ENCODE data around the gene FAM171A2. TPM values are rescaled to one million over a fixed set of nuclear protein-coding genes. Genes with fewer than 3 reads are reported as not detected.

The FAM171A2 gene
- total RNA-seq, 4 donors from 2014 or later = 0.42 to 2.0 (median 1.2) TPM

DNA sequence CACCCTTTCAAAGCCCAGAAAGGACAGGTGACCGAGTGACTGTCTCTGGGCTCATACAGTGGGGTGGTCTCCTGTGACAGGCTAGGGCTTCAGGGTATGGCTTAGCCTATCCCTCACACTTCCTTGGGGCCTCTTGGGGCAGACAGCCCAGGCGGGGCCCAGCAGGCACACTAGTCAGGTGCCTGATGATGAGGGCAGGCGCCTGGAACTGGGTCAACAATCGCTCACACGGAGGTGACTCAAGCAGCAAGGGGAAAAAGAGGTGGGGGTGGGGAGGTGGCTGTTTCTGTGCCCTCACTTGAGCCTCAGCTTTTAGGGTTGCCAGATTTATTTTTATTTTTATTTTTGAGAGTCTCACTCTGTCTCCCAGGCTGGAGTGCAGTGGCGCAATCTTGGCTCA, 25.0 kb downstream of the FAM171A2 start:
- 50% methylated on average over 6 of the region's 6 CpGs for WGBS
- Histone ChIP-seq H3K4me3 (no peak overlapping the region), H3K4me1 (no peaks in the 10 kb centered on the region), H3K27ac (replicated peaks in 1 of 4) (no peak overlapping the region), H3K27me3 (peaks cover 0 to 23% (median 0%) of the 10 kb centered on the region in 4 donors), H3K9me3 (no peaks in the 10 kb centered on the region), H3K36me3 (no peaks in the 10 kb centered on the region)
- intact Hi-C loops (cut with DNase I) = no loop called here
- TF ChIP-seq POLR2A (IDR thresholded peaks at IDR 0.05; ENCODE audit: low read depth) = no peak
- TF ChIP-seq POLR2AphosphoS5 (IDR thresholded peaks at IDR 0.05) = no peak
- no peak for TF ChIP-seq EP300 (IDR thresholded peaks at IDR 0.05)
- TF ChIP-seq, protein P1, sequence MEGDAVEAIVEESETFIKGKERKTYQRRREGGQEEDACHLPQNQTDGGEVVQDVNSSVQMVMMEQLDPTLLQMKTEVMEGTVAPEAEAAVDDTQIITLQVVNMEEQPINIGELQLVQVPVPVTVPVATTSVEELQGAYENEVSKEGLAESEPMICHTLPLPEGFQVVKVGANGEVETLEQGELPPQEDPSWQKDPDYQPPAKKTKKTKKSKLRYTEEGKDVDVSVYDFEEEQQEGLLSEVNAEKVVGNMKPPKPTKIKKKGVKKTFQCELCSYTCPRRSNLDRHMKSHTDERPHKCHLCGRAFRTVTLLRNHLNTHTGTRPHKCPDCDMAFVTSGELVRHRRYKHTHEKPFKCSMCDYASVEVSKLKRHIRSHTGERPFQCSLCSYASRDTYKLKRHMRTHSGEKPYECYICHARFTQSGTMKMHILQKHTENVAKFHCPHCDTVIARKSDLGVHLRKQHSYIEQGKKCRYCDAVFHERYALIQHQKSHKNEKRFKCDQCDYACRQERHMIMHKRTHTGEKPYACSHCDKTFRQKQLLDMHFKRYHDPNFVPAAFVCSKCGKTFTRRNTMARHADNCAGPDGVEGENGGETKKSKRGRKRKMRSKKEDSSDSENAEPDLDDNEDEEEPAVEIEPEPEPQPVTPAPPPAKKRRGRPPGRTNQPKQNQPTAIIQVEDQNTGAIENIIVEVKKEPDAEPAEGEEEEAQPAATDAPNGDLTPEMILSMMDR (IDR thresholded peaks at IDR 0.05) = no peak
- DNase-seq (ENCODE audit: extremely low spot score) = no peak

DNA sequence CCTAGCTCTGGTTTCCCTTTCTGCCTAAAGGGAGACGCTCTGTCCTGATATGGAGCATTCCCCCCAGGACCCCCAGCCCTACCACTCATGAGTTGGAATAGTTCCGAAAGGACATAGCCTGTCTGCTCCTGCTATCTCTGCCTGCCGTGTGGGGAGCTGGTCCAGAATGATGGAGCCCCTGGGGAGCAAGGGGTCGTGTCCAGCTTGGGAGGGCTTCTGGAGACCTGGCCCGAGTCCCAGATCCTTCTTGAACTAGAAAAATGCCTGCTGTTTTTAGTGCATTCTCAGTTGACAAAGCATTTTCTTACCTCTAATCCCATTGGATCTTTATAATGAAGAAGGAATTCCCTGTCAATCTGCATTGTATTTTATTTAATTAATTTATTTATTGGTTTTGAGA, 27.7 kb downstream of the FAM171A2 start:
- H3K4me3 ChIP-seq = no peak overlapping the region
- intact Hi-C loops (cut with DNase I) = no loop called here
- 47% methylated on average over 5 of the region's 5 CpGs for WGBS
- H3K27me3 ChIP-seq = peaks cover 0 to 23% (median 0%) of the 10 kb centered on the region in 4 donors
- no peaks in the 10 kb centered on the region for H3K9me3 ChIP-seq
- H3K4me1 ChIP-seq = peaks cover 0 to 7% (median 3%) of the 10 kb centered on the region in 4 donors
- no peaks in the 10 kb centered on the region for H3K36me3 ChIP-seq
- no peak overlapping the region for H3K27ac ChIP-seq (replicated peaks in 1 of 4)
- DNase-seq (ENCODE audit: extremely low spot score) = no peak
- no peak for TF ChIP-seq POLR2AphosphoS5 (IDR thresholded peaks at IDR 0.05)
- TF ChIP-seq EP300 (IDR thresholded peaks at IDR 0.05) = no peak
- no peak for TF ChIP-seq POLR2A (IDR thresholded peaks at IDR 0.05; ENCODE audit: low read depth)
- TF ChIP-seq, protein P1 (IDR thresholded peaks at IDR 0.05) = no peak

DNA sequence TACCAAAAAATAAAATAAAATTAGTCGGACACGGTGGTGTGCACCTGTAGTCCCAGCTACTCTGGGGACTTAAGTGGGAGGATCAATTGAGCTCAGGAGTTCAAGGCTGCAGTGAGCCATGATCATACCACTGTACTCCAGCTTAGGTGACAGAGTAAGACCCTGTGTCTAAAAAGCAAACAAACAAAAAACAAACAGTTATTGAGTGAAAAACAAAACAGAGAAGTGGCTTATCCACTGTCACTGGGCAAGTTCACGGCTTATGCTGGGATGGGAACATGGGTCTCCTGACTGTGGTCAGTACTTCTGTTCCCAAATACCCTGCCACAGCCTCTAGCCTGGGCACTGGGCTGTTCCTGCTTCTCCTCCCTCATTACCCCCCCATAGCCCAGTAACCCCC, 28.1 kb downstream of the FAM171A2 start:
- Histone ChIP-seq H3K27me3 (peaks cover 0 to 23% (median 0%) of the 10 kb centered on the region in 4 donors), H3K36me3 (no peaks in the 10 kb centered on the region), H3K4me3 (no peak overlapping the region), H3K9me3 (no peaks in the 10 kb centered on the region), H3K27ac (replicated peaks in 1 of 4) (no peak overlapping the region), H3K4me1 (peaks cover 0 to 7% (median 5%) of the 10 kb centered on the region in 4 donors)
- WGBS = 73% methylated on average over 3 of the region's 3 CpGs
- no peak for DNase-seq (ENCODE audit: extremely low spot score)
- intact Hi-C loops (cut with DNase I) = no loop called here
- TF ChIP-seq POLR2AphosphoS5 (IDR thresholded peaks at IDR 0.05) (no peak), EP300 (IDR thresholded peaks at IDR 0.05) (no peak), POLR2A (IDR thresholded peaks at IDR 0.05; ENCODE audit: low read depth) (no peak)
- TF ChIP-seq, protein P1 (IDR thresholded peaks at IDR 0.05) = no peak

DNA sequence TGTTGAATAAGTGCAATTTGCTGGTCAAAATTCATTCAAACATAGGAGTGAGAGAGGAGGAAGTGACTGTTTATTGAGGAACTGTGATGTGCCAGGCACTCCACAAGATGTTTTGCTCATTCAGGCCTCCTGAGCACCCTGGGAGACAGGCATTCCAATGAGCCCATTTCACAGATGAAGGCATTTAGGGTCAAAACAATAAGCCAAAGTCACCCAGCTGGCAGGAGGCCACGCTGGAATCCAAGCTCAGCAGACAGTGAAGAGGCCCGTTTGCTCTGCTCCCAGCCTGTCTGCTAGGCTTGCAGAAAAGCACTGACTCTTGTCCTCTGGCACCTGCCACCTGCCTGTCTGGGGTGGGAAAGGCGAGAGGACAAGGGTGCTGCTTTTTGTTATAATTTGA, 28.9 kb downstream of the FAM171A2 start:
- 35% methylated on average over 3 of the region's 3 CpGs for WGBS
- TF ChIP-seq EP300 (IDR thresholded peaks at IDR 0.05) (no peak), POLR2A (IDR thresholded peaks at IDR 0.05; ENCODE audit: low read depth) (no peak), POLR2AphosphoS5 (IDR thresholded peaks at IDR 0.05) (no peak)
- TF ChIP-seq, protein P1 (IDR thresholded peaks at IDR 0.05) = no peak
- Histone ChIP-seq H3K4me1 (peaks cover 0 to 7% (median 5%) of the 10 kb centered on the region in 4 donors), H3K27ac (replicated peaks in 1 of 4) (no peak overlapping the region), H3K4me3 (no peak overlapping the region), H3K9me3 (no peaks in the 10 kb centered on the region), H3K27me3 (peaks cover 0 to 23% (median 0%) of the 10 kb centered on the region in 4 donors), H3K36me3 (no peaks in the 10 kb centered on the region)
- intact Hi-C loops (cut with DNase I) = no loop called here
- no peak for DNase-seq (ENCODE audit: extremely low spot score)

DNA sequence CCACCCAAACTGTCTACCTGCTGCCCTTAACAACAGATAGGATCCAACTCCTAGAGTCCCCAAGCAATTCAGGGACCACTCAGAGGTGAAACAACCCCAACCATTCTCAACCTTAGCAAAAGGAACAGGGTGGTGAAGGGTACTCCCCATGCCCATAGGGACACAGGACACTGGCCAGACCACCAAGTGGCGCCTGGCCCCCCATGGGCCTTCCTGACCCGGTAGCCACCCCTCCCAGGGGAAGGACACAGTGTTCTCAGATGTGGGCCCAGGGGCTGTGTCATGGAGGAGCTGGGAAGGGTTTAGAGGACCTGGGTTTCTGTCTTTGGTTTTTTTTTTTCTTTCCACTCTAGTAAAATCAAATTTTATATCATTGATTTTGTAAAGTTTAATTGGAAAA, 29.3 kb downstream of the FAM171A2 start:
- peaks cover 0 to 23% (median 0%) of the 10 kb centered on the region in 4 donors for H3K27me3 ChIP-seq
- no peak for DNase-seq (ENCODE audit: extremely low spot score)
- H3K4me3 ChIP-seq = no peak overlapping the region
- no peak overlapping the region for H3K27ac ChIP-seq (replicated peaks in 1 of 4)
- peaks cover 0 to 7% (median 5%) of the 10 kb centered on the region in 4 donors for H3K4me1 ChIP-seq
- TF ChIP-seq, protein P1 (IDR thresholded peaks at IDR 0.05) = no peak
- TF ChIP-seq EP300 (IDR thresholded peaks at IDR 0.05) (no peak), POLR2AphosphoS5 (IDR thresholded peaks at IDR 0.05) (no peak), POLR2A (IDR thresholded peaks at IDR 0.05; ENCODE audit: low read depth) (no peak)
- no peaks in the 10 kb centered on the region for H3K36me3 ChIP-seq
- intact Hi-C loops (cut with DNase I) = no loop called here
- no peaks in the 10 kb centered on the region for H3K9me3 ChIP-seq
- WGBS = 49% methylated on average over 2 of the region's 2 CpGs

All from esophagus muscularis mucosa (tissue), 4 donors.